K562 (cell line): ENCODE results near the gene DNASE1L2. TPM values are rescaled to one million over a fixed set of nuclear protein-coding genes. Genes with fewer than 3 reads are reported as not detected.

Experiments used
- ETV5 ChIP-seq: sonication (generic); formaldehyde crosslinking; IDR thresholded peaks from 2 replicates; pipeline ENCODE4 v1.4.0; 2020; ENCODE audit warnings: low read depth, mild to moderate bottlenecking, missing genetic modification reagents
- HMGN3 ChIP-seq: IDR thresholded peaks from 2 replicates; pipeline ENCODE4 v1.6.1; 2011; ENCODE audit warnings: borderline replicate concordance, low read depth, mild to moderate bottlenecking, mixed read lengths, low read length; ENCODE audit not compliant: insufficient read length; ENCODE audit errors: extremely low read depth
- HNRNPK ChIP-seq: fragments of 200-400 bp; formaldehyde crosslinking; IDR thresholded peaks from one replicate; pipeline ENCODE4 v1.6.1; 2018; ENCODE audit warnings: mild to moderate bottlenecking, low read depth, low read length; ENCODE audit not compliant: poor library complexity, severe bottlenecking
- KDM1A ChIP-seq, 2 experiments: fragments of 450-650 bp; IDR thresholded peaks; 2 replicates each; pipeline ENCODE4 v1.6.1; 2016; ENCODE audit warnings: mild to moderate bottlenecking in 2 of 2
- LEF1 ChIP-seq: fragments of 450-650 bp; IDR thresholded peaks from 2 replicates; pipeline ENCODE4 v1.6.1; 2016; ENCODE audit warnings: mild to moderate bottlenecking
- MAFF ChIP-seq: IDR thresholded peaks from 2 replicates; pipeline ENCODE4 v1.6.1; 2012; ENCODE audit warnings: low read length, improper control_type of control experiment
- MCM5 ChIP-seq: fragments of 450-650 bp; IDR thresholded peaks from 2 replicates; pipeline ENCODE4 v1.6.1; 2016; ENCODE audit warnings: low read depth
- NCOA2 ChIP-seq, 2 experiments: fragments of 450-650 bp; IDR thresholded peaks; 2 replicates each; pipeline ENCODE4 v1.6.1; 2018; ENCODE audit warnings: mild to moderate bottlenecking in 2 of 2, moderate library complexity in 1 of 2; ENCODE audit not compliant: partially characterized antibody in 2 of 2
- POLR2AphosphoS5 ChIP-seq: IDR thresholded peaks from 2 replicates; pipeline ENCODE4 v1.6.1; 2011; ENCODE audit warnings: mild to moderate bottlenecking, low read depth, low read length, moderate library complexity; ENCODE audit not compliant: control insufficient read depth, insufficient read depth
- RBM25 ChIP-seq: fragments of 200-400 bp; formaldehyde crosslinking; IDR thresholded peaks from 2 replicates; pipeline ENCODE4 v1.6.1; 2018; ENCODE audit warnings: low read length, low read depth, moderate library complexity; ENCODE audit not compliant: severe bottlenecking
- RFX7 ChIP-seq: fragments of 250-450 bp; sonication (Bioruptor Pico); IDR thresholded peaks from 2 replicates; pipeline ENCODE4 v1.5.1; 2021; ENCODE audit warnings: mild to moderate bottlenecking
- SMAD1 ChIP-seq: fragments of 150-350 bp; IDR thresholded peaks from 2 replicates; pipeline ENCODE4 v1.6.1; 2014; ENCODE audit warnings: low read length, low read depth; ENCODE audit not compliant: partially characterized antibody
- STAT6 ChIP-seq: sonication (generic); formaldehyde crosslinking; IDR thresholded peaks from 2 replicates; pipeline ENCODE4 v1.8.1; 2023; ENCODE audit warnings: mild to moderate bottlenecking, missing genetic modification reagents
- TCF3 ChIP-seq: sonication (generic); formaldehyde crosslinking; IDR thresholded peaks from 2 replicates; pipeline ENCODE4 v1.4.0; 2020; ENCODE audit warnings: mild to moderate bottlenecking, missing genetic modification reagents
- TEAD4 ChIP-seq, 2 experiments: sonication (generic) in 1 of 2; formaldehyde crosslinking in 1 of 2; IDR thresholded peaks; 2 replicates each; pipeline versions ENCODE4 v1.6.1 to v1.8.0; 2012 to 2022; ENCODE audit warnings: borderline replicate concordance in 1 of 2, inconsistent platforms in 1 of 2, low read length in 1 of 2, mild to moderate bottlenecking in 1 of 2, missing genetic modification reagents in 1 of 2
- ZFX ChIP-seq: sonication (generic); formaldehyde crosslinking; IDR thresholded peaks from 2 replicates; pipeline ENCODE4 v1.8.0; 2022; ENCODE audit warnings: mild to moderate bottlenecking, missing genetic modification reagents, moderate library complexity
- ZNF280A ChIP-seq: fragments of 450-650 bp; IDR thresholded peaks from 2 replicates; pipeline ENCODE4 v1.6.1; 2018; ENCODE audit warnings: mild to moderate bottlenecking, low read depth; ENCODE audit not compliant: partially characterized antibody
- ZNF740 ChIP-seq, 3 experiments: fragments of 200-800 bp in 1 of 3; sonication (Bioruptor generic) in 1 of 3; sonication (generic) in 1 of 3; formaldehyde crosslinking in 1 of 3; IDR thresholded peaks; 2 replicates each; pipeline versions ENCODE4 v1.6.1 to v1.8.0; 2016 to 2022; ENCODE audit warnings: mild to moderate bottlenecking in 2 of 3, missing compliant biosample characterization in 2 of 3, missing genetic modification characterization in 2 of 3, missing genetic modification reagents in 1 of 3
- ZNF780A ChIP-seq: fragments of 250-450 bp; sonication (Bioruptor Pico); IDR thresholded peaks from 2 replicates; pipeline ENCODE4 v1.5.0; 2021; ENCODE audit warnings: mild to moderate bottlenecking
- polyA plus RNA-seq, 8 experiments: library from polyadenylated mRNA; depleted of rRNA in 4 of 8; stranded (reverse) in 5 of 8; unstranded in 3 of 8; fragments of >200 nt; fragmentation: Nextera tagmentation in 2 of 8; fragmentation: Illumina TruSeq in 1 of 8; extraction: Ambion mirVana in 2 of 8; extraction: Trizol in 1 of 8; gene quantifications; 2 replicates each; pipeline versions ENCODE4 v1.2.1 to v1.2.3, GENCODE V29; 2011 to 2014; ENCODE audit warnings: inconsistent platforms in 1 of 8, missing spikeins in 1 of 8
- total RNA-seq, 7 experiments: library from RNA; depleted of rRNA in 6 of 7; stranded (reverse); fragments of >200 nt in 6 of 7; fragmentation: Illumina TruSeq in 2 of 7; extraction: Trizol in 2 of 7; gene quantifications; 2 replicates each; pipeline versions ENCODE4 v1.2.1 to v1.2.3, GENCODE V29; 2011 to 2021; ENCODE audit warnings: low replicate concordance in 1 of 7

The DNASE1L2 gene
- total and polyA plus RNA-seq, 9 of the 15 experiments (the other 6 are each of a cell fraction or from before 2014, with no cell fraction given), result 0.08 to 2.7 (median 1.7) TPM; not detected in 1

- TF ChIP-seq ZNF740 (CRISPR knock-in tag; IDR thresholded peaks at IDR 0.05) (peak; percentile 45; the same call in 1 of the 2 replicates), ZNF740 (tag; IDR thresholded peaks at IDR 0.05) (no peak), RFX7 (CRISPR knock-in tag) (no peak), POLR2AphosphoS5 (peak; percentile 93), STAT6 (CRISPR knock-in tag) (no peak), ZFX (CRISPR knock-in tag) (peak; percentile 99), MCM5 (no peak), ETV5 (CRISPR knock-in tag) (peak; percentile 21; the same call in 1 of the 2 replicates), LEF1 (no peak), KDM1A (IDR thresholded peaks at IDR 0.05) (no peak), TCF3 (CRISPR knock-in tag) (no peak), MAFF (no peak), NCOA2 (IDR thresholded peaks at IDR 0.05; ENCODE audit: partially characterized antibody in 2 of 2) (no peak), HNRNPK (no peak), HMGN3 (peak; percentile 56), ZNF780A (CRISPR knock-in tag) (no peak), ZNF280A (no peak), TEAD4 (IDR thresholded peaks at IDR 0.05; ENCODE audit: low read length) (no peak), TEAD4 (CRISPR knock-in tag; IDR thresholded peaks at IDR 0.05; ENCODE audit: borderline replicate concordance) (no peak), SMAD1 (peak; percentile 69), RBM25 (no peak)
These were observed 31.8 kb downstream of the DNASE1L2 start, which contains the start of gene RNPS1 (continued) for GRCh38 chr16:2267913-2268666.
